OCI-LY1 (cell line): ENCODE data around the gene SENP6.

Source experiments
- EZH2 ChIP-seq: fragments of 200-600 bp; sonication (generic), shearing (Covaris generic); IDR thresholded peaks from 2 replicates; pipeline ENCODE4 v1.8.0; 2017; ENCODE audit warnings: borderline replicate concordance, mixed run types, mild to moderate bottlenecking, antibody characterized with exemption, low read length, moderate library complexity, mixed read lengths
- TF ChIP-seq, protein P1 (sequence below): fragments of 200-600 bp; sonication (generic), shearing (Covaris generic); IDR thresholded peaks from 2 replicates; pipeline ENCODE4 v1.5.1; 2017; ENCODE audit warnings: mild to moderate bottlenecking, antibody characterized with exemption, low read length, moderate library complexity, mixed read lengths

DNA sequence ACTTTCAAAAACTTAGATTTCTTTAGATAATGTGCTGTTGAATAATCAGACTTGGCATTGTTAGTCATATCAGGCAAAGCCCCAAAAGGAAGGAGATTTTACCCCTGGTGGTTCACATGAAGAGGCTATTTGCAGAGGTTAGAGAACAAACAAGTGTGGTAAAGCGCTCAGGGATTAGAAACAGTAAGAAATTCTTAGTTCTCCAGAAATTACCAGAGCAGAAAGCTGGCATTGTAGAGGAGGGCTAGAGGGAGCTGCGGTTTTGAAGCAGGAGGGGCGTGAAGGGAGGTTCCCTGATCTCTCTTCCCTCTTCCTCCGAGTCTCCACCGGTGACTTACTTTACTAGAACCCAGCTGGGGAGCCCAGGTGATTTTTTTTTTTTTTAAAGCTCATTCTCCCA lies 157.5 kb downstream of the SENP6 start:
- TF ChIP-seq, protein P1, sequence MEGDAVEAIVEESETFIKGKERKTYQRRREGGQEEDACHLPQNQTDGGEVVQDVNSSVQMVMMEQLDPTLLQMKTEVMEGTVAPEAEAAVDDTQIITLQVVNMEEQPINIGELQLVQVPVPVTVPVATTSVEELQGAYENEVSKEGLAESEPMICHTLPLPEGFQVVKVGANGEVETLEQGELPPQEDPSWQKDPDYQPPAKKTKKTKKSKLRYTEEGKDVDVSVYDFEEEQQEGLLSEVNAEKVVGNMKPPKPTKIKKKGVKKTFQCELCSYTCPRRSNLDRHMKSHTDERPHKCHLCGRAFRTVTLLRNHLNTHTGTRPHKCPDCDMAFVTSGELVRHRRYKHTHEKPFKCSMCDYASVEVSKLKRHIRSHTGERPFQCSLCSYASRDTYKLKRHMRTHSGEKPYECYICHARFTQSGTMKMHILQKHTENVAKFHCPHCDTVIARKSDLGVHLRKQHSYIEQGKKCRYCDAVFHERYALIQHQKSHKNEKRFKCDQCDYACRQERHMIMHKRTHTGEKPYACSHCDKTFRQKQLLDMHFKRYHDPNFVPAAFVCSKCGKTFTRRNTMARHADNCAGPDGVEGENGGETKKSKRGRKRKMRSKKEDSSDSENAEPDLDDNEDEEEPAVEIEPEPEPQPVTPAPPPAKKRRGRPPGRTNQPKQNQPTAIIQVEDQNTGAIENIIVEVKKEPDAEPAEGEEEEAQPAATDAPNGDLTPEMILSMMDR = no peak
- TF ChIP-seq EZH2 = no peak
